GM18526 (cell line): ENCODE results near the gene SAFB.

ENCODE experiments used
- POLR2A ChIP-seq: IDR thresholded peaks from 3 replicates; pipeline ENCODE4 v1.6.1; 2011; ENCODE audit not compliant: insufficient read length; ENCODE audit errors: extremely low read depth

SAFB gene

GRCh38 chr19:5692723-5693194 is 69.9 kb downstream of the SAFB start:
- peak; percentile 11 for TF ChIP-seq POLR2A

- TF ChIP-seq POLR2A: peak; percentile 11
Observed at GRCh38 chr19:5693195-5694166, 70.6 kb downstream of the SAFB start.

- TF ChIP-seq POLR2A: peak; percentile 23
Observed at GRCh38 chr19:5694167-5694955, 71.5 kb downstream of the SAFB start.

GRCh38 chr19:5694956-5695648 is 72.2 kb downstream of the SAFB start:
- peak; percentile 13 for TF ChIP-seq POLR2A

GRCh38 chr19:5695649-5696195 is 72.8 kb downstream of the SAFB start:
- no peak for TF ChIP-seq POLR2A

GRCh38 chr19:5696196-5697021 is 73.5 kb downstream of the SAFB start:
- TF ChIP-seq POLR2A: no peak

- TF ChIP-seq POLR2A: peak; percentile 23
Observed at GRCh38 chr19:5697022-5697889, 74.4 kb downstream of the SAFB start.

- no peak for TF ChIP-seq POLR2A
Observed at GRCh38 chr19:5697890-5698634, 75.2 kb downstream of the SAFB start.

- TF ChIP-seq POLR2A: no peak
Observed at GRCh38 chr19:5698635-5699422, 75.9 kb downstream of the SAFB start.

- TF ChIP-seq POLR2A: no peak
Observed at GRCh38 chr19:5700455-5701092, 77.7 kb downstream of the SAFB start.
